ENCODE results near the gene EPS8. TPM values are rescaled to one million over a fixed set of nuclear protein-coding genes. Genes with fewer than 3 reads are reported as not detected.
A peak's percentile ranks its signal among the peaks of the same experiment; 100 is the strongest.

EPS8 gene
- total and polyA plus RNA-seq, 7 donors = 7.9 to 16.9 (median 12.9) TPM

GRCh38 chr12:15688838-15689625, 100.2 kb downstream of the EPS8 start:
- DNase-seq (no peak), ATAC-seq (peak in 1 of 4 donors; percentile 27)
- Histone ChIP-seq H3K27me3 (ENCODE audit: insufficient read depth in 3 of 3, low read length in 2 of 3) (no peaks in the 10 kb centered on the region), H3K4me3 (no peak overlapping the region), H3K27ac (no peak overlapping the region), H3K4me1 (peaks cover 15% of the 10 kb centered on the region), H3K36me3 (ENCODE audit: insufficient read depth in 1 of 2, low read depth in 1 of 2) (no peaks in the 10 kb centered on the region), H3K9me3 (no peaks in the 10 kb centered on the region)
- no peak for TF ChIP-seq CTCF (IDR thresholded peaks at IDR 0.05)
- WGBS, 3 donors = 41 to 48% (median 46%) methylated on average over 6 of the region's 6 CpGs
- intact Hi-C loops (cut with DNase I) = no loop called here

GRCh38 chr12:15688202-15688736, 100.9 kb downstream of the EPS8 start:
- Histone ChIP-seq H3K36me3 (ENCODE audit: insufficient read depth in 1 of 2, low read depth in 1 of 2) (no peaks in the 10 kb centered on the region), H3K27ac (no peak overlapping the region), H3K27me3 (ENCODE audit: insufficient read depth in 3 of 3, low read length in 2 of 3) (no peaks in the 10 kb centered on the region), H3K9me3 (no peaks in the 10 kb centered on the region), H3K4me3 (no peak overlapping the region), H3K4me1 (peaks cover 15% of the 10 kb centered on the region)
- peak; percentile 55 to 73 for DNase-seq
- intact Hi-C loops (cut with DNase I) = no loop called here
- TF ChIP-seq CTCF (IDR thresholded peaks at IDR 0.05) = no peak
- ATAC-seq = peak in 1 of 4 donors; percentile 41
- WGBS, 3 donors = 79 to 88% (median 86%) methylated on average over 8 of the region's 8 CpGs

- H3K9me3 ChIP-seq = no peaks in the 10 kb centered on the region
- H3K27me3 ChIP-seq (ENCODE audit: insufficient read depth in 3 of 3, low read length in 2 of 3) = no peaks in the 10 kb centered on the region
- H3K36me3 ChIP-seq (ENCODE audit: insufficient read depth in 1 of 2, low read depth in 1 of 2) = no peaks in the 10 kb centered on the region
- no peak overlapping the region for H3K4me3 ChIP-seq
- intact Hi-C loops (cut with DNase I) = no loop called here
- H3K4me1 ChIP-seq = peaks cover 15% of the 10 kb centered on the region
- no peak overlapping the region for H3K27ac ChIP-seq
- TF ChIP-seq CTCF (IDR thresholded peaks at IDR 0.05) = no peak
- ATAC-seq (no peak), DNase-seq (no peak)
Measured at GRCh38 chr12:15687583-15687982, 101.6 kb downstream of the EPS8 start.

- Histone ChIP-seq H3K27ac (no peak overlapping the region), H3K36me3 (ENCODE audit: insufficient read depth in 1 of 2, low read depth in 1 of 2) (no peaks in the 10 kb centered on the region), H3K9me3 (no peaks in the 10 kb centered on the region), H3K27me3 (ENCODE audit: insufficient read depth in 3 of 3, low read length in 2 of 3) (no peaks in the 10 kb centered on the region), H3K4me1 (peaks cover 14% of the 10 kb centered on the region), H3K4me3 (no peak overlapping the region)
- no peak for ATAC-seq
- no peak for DNase-seq
- TF ChIP-seq CTCF (IDR thresholded peaks at IDR 0.05) = no peak
- intact Hi-C loops (cut with DNase I) = no loop called here
- WGBS, 3 donors = 61 to 72% (median 69%) methylated on average over 6 of the region's 6 CpGs
Measured at GRCh38 chr12:15684896-15685658, 104.1 kb downstream of the EPS8 start.
